Activated T-cell treated with anti-CD3 and anti-CD28 coated beads for 4 hours (primary cell): Measurements from ENCODE around the gene LMAN2.

Experiments
- DNase-seq: peaks from one replicate; pipeline ENCODE4 v3.0.0-alpha.2; 2020

Gene LMAN2

GRCh38 chr5:177351392-177352329 lies at the start of gene LMAN2:
Gene LMAN2 (minus strand): TSS chr5:177351668. CDS start chr5:177351647, 21 bp downstream.
- DNase-seq, result peak; percentile 80

DNA sequence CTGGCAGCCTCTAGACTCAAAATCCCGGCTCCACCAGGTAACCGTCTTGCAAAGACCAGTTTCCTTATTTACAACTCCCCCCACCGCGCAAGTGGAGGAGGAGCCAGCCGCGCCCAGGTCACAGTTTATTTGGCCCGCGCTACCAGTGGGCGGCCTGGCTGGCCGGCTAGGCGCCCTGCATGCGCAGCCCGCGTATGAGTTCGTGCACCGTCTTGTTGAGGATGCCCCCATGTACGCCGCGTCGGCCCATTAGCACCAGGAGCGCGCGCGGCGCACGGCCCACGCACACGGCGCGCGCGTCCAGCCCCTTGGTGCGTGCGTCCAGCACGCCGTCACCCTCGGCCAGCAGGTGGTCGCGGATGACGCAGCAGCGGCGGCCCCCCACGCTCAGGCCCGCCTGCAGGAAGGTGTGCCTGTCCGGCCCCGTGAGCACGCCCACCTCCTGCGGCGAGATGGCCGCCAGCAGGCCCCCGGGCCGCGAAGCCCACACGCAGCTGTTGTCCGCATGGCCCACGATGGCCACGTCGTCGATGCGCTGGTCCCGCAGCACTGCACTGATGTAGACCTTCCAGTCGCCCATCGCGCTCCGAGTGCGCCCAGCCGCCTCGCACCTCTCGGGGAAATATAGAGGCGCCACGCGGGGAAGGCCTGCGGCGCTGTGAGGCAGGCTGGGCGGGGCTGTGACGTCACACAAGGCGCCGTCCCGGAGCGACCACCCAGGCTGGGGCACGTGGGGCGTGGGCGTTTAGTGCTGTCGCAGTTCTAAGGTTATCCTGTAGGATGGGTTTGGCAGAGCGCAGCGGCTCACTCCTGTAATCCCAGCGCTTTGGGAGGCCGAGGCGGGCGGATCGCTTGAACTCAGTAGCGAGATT lies 48.8 kb upstream of the LMAN2 start, which contains the start of gene PFN3:
PFN3 (minus strand) TSS at position 665 of the 872 bp plus-strand sequence; CDS start at position 580, 85 bp downstream.
- no peak for DNase-seq

DNA sequence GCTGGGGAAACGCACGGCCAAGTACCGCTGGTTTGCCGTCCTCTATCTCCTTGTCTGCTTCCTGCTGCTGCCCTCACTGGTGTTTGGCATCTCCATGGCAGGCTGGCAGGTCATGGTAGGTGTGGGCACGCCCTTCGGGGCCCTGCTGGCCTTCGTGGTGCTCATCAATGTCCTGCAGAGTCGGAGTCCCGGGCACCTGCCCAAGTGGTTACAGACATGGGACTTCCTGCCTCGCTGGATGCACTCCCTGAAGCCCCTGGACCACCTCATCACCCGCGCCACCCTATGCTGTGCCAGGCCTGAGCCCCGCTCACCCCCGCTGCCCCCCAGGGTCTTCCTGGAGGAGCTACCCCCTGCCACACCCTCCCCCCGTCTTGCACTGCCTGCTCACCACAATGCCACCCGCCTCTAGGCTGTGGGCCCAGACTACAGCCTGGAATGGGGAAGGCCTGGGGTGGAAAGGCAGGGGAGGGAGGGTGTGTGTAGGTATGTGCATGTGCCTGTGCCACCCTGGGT lies 46.5 kb upstream of the LMAN2 start:
- no peak for DNase-seq

DNA sequence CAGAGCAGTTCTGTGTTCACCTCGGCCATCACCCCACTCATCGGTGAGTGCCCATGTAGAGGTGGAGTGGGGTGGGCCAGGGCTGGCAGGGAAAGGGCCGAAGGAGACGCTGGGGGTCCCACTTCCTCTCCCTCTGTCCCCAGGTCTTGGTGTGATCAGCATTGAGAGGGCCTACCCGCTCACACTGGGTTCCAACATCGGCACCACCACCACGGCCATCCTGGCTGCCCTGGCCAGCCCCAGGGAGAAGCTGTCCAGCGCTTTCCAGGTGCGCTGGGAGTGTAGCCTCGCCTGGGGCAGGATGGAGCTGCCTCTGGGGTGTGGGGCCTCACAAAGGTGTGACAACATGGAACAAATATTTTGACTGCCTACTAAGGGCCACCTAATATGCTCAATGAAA lies 45.3 kb upstream of the LMAN2 start:
- no peak for DNase-seq

DNA sequence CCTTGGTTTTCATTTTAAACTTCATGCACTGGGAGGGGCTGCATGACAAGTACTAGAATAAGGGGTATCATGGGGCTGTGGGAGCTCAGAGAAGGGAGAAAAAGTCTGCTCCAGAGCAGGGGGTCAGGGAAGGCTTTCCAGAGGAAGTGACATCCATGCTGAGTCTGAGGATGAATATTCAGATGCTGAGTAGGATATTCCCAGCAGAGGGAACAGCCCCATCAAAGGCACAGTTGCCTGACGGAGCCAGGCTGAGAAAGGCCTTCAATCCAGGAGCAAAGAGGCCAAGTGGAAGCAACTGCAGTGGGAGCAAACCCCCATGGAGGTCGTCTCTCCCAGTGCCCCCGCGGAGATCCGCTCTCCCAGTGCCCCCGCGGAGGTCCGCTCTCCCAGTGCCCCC lies 44.6 kb upstream of the LMAN2 start:
- no peak for DNase-seq

- no peak for DNase-seq
Measured at GRCh38 chr5:177393990-177394389, 42.5 kb upstream of the LMAN2 start.

DNA sequence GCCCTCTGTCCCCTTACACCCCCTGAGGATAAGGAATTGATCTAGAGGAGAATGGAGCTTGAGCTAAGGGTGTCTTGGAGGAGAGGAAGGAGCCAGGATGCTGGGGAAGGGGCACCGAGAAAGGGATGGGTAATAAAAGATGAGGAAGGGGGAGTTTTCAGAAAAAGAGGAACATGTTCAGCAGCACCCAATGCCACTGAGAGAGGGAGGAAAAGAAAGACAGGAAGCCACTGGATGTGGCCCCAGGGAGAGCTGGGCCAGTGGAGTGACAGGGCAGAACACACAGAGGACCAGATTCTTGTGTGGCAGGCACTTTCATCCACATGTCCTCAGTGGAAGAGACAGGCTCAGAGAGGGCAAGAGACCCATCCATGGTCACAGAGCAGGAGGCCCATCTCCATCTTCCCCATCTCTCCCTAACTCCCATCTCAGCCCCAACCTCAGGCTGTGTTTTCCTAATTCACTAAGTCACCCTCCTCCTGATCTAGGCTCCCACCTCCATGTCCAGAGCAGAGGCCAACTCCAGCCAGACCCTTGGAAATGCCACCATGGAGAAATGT lies 41.8 kb upstream of the LMAN2 start:
- no peak for DNase-seq

GRCh38 chr5:177392765-177393164 lies 41.3 kb upstream of the LMAN2 start:
- no peak for DNase-seq

- DNase-seq, result peak; percentile 83
Measured at GRCh38 chr5:177390363-177391300, 39.2 kb upstream of the LMAN2 start.

DNA sequence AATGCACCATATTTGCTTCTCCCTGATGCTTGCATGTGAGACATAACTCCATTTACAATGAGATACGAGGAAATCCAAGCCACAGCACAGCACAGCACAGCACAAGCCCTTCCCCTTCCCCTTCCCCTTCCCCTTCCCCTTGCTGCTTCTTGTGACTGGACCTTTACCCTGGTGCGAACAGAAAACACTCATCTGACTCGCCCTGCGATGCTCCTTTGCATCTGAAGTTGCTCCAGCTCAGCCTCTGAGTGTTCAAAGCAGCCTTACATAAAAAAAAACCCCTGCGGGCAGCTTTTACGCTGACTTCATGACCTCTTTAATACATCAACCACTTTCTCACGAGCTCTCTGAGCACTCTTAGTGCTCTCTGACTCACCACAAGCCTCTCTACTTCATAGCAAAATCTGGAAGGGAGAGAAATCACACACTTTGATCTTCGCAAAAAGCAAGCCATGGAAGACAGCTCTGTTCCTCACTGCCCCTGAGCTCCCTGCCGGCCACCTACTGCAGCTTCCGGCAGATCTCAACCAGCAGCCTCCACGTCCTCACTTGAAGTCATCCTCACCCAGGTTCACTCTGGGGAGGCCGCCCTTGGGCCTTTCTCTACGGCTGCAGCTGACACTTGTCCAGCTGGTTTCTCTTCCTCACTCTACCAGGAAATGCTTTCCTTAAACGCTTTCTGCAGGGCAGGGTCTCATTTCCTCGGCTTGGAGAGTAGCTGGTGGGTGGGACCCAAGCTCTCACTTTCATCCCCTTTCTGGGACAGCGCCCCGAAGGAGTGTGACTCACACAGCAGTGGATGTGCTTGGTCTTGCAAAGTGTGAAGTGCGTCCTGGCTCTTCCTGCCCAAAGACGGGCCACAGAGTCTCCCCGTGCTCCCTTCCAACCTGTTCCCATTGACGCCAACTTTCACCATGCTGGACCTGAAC lies 38.0 kb upstream of the LMAN2 start:
- no peak for DNase-seq

- DNase-seq, result no peak
Measured at GRCh38 chr5:177388521-177389052, 37.1 kb upstream of the LMAN2 start.

DNA sequence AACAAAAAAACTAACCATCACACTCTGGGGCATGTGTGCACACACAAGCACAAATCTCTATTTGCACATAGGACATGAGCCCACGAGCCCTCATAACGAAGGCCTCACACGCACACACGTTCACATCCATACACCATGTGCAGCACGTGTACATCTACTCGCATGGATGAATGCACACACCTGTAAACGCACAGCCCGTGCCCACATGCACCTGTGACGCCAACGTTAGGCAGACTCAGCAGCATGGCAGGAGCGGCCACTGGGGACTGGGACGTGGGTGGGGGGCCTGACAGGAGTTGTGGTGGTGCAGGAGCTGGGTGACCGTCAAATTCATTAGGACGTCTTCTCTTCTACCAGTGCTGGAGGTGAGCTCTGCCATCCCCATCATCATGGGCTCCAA lies 35.9 kb upstream of the LMAN2 start:
- DNase-seq, result no peak

- no peak for DNase-seq
Measured at GRCh38 chr5:177386542-177386941, 35.1 kb upstream of the LMAN2 start.

GRCh38 chr5:177385720-177386119 lies 34.3 kb upstream of the LMAN2 start:
- DNase-seq, result no peak

DNA sequence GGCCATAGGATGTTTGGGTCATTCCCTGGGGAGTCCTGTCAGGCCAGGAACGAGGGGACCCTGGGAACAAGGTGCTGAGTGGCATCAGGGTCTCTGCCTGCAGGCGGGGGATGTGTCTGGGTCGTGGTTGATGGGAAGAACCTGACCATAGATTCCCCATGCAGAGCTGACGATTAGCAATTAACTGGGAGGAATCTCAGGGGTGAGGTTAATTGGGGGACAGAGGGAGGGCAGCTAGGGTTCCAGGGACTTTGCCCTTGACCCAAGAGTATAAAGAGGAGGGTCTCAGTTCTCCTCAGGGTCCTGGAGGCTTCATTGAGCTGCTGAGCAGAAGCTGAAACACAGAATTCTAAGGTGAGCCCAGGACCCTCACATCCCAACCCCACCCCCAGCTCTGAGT lies 32.7 kb upstream of the LMAN2 start, which contains the start of gene SLC34A1:
SLC34A1 (plus strand) TSS at position 301 of the 400 bp plus-strand sequence. CDS start 1,308 bp downstream, outside the sequence.
- DNase-seq, result no peak

DNA sequence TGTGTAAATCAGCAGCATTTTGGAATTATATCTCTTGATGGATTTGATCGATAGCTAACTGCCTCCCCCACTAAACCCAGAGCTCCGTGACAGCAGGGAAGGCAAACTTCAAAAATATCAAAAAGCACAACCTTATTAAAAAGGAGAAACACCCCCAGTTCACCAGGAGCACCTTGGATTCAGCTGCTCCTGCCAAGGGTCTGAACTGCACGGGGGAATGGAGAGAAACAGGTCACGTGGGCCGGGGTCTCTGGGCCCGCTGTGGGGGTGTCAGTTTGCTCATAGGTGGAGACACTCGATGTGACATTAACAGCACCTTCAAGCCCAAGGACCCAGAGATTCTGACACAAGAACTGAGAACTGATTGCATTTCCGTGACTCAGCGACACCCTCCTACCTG lies 31.7 kb upstream of the LMAN2 start:
- no peak for DNase-seq

DNA sequence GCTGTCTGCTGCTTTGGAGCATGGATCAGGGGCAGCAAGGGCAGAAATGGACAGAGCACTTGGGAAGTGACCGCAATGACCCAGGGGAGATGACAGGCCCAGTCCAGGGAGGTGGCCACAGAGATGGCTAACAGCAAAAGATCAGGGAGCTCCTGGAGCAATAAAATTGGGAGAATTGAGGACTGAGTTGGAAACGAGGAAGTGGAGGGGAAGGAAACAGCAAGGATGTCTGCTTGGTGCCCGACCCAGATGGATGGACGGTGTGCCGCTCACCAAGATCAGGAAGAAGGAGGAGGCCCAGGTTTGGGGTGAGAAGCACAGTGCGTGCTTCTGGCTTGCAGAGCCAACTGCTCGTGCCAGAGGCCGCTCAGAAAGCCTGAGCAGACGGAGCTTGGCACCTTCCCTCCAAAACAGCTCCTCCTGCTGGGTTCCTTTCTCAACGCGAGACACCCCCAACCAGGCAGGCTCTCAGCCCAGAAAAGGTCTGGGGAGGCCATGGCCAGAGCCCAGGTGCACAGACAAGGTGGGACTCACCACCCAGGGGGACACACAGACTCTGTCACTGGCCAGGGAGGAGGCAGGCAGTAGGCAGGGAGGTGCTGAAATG lies 31.1 kb upstream of the LMAN2 start:
- no peak for DNase-seq

DNA sequence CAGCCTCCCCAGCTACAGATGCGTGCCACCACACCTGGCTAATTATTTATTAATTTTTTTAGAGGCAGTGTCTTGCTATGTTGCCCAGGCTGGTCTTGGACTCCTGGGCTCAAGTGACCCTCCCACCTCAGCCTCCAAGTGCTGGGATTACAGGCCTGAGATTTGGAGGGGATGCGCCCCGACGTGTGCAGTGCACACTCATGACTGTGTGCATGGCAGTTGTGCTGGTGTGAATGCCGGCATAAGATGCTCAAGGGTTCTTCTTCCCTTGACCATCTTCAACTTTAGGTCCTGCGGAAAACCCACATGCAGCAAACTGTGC lies 29.3 kb upstream of the LMAN2 start:
- no peak for DNase-seq

- DNase-seq, result no peak
Measured at GRCh38 chr5:177378884-177379883, 27.7 kb upstream of the LMAN2 start.
